SKM-1 treated with dmso at 0.1 percent for 144 hours (cell line): ENCODE data around the gene LECT2.

Source experiments
- DNase-seq: peaks from one replicate; lab custom pipeline; 2025; ENCODE audit not compliant: unreplicated experiment; lab: John Stamatoyannopoulos, UW

The LECT2 gene

GRCh38 chr5:135978993-135979392 is 24.2 kb upstream of the LECT2 start:
- DNase-seq: no peak

- no peak for DNase-seq
These were observed 23.4 kb upstream of the LECT2 start for GRCh38 chr5:135978212-135978631.

- peak; percentile 81 for DNase-seq
These were observed 22.7 kb upstream of the LECT2 start for GRCh38 chr5:135977375-135977928.

- no peak for DNase-seq
These were observed 21.4 kb upstream of the LECT2 start for GRCh38 chr5:135976216-135976615.

GRCh38 chr5:135975122-135975521 is 20.3 kb upstream of the LECT2 start:
- DNase-seq: no peak

- no peak for DNase-seq
These were observed 19.3 kb upstream of the LECT2 start for GRCh38 chr5:135974021-135974600.

GRCh38 chr5:135973323-135974020 is 18.7 kb upstream of the LECT2 start:
- DNase-seq: no peak

- no peak for DNase-seq
These were observed 16.9 kb upstream of the LECT2 start for GRCh38 chr5:135971701-135972100.

- no peak for DNase-seq
These were observed 12.0 kb upstream of the LECT2 start for GRCh38 chr5:135966790-135967189.

- DNase-seq: no peak
These were observed 11.4 kb upstream of the LECT2 start for GRCh38 chr5:135966165-135966564.

GRCh38 chr5:135965504-135965903 is 10.7 kb upstream of the LECT2 start:
- no peak for DNase-seq

GRCh38 chr5:135964670-135965320 is 10.0 kb upstream of the LECT2 start:
- DNase-seq: no peak

- no peak for DNase-seq
These were observed 742 bp upstream of the LECT2 start for GRCh38 chr5:135955525-135955924.

GRCh38 chr5:135953850-135954249 is 933 bp downstream of the LECT2 start:
- DNase-seq: no peak

GRCh38 chr5:135952683-135953082 is 2.1 kb downstream of the LECT2 start:
- DNase-seq: no peak

- no peak for DNase-seq
These were observed 3.0 kb downstream of the LECT2 start for GRCh38 chr5:135951807-135952206.

- DNase-seq: no peak
These were observed 3.5 kb downstream of the LECT2 start for GRCh38 chr5:135951257-135951656.

GRCh38 chr5:135950611-135951010 is 4.2 kb downstream of the LECT2 start:
- no peak for DNase-seq

- DNase-seq: peak; percentile 73
These were observed 9.7 kb downstream of the LECT2 start for GRCh38 chr5:135944967-135945560.

- DNase-seq: no peak
These were observed 10.2 kb downstream of the LECT2 start for GRCh38 chr5:135944564-135944963.

- no peak for DNase-seq
These were observed 12.5 kb downstream of the LECT2 start for GRCh38 chr5:135942202-135942771.
